HepG2 (cell line): ENCODE measurements around the gene SEMA6B. TPM values are rescaled to one million over a fixed set of nuclear protein-coding genes. Genes with fewer than 3 reads are reported as not detected.

Experiments
- ISX ChIP-seq: sonication (generic); formaldehyde crosslinking; conservative IDR thresholded peaks from 2 replicates; pipeline ENCODE4 v1.5.0; 2020; ENCODE audit warnings: missing genetic modification reagents
- NFE2 ChIP-seq: sonication (generic); formaldehyde crosslinking; IDR thresholded peaks from 2 replicates; pipeline ENCODE4 v1.4.0; 2020; ENCODE audit warnings: missing genetic modification reagents
- PTBP1 ChIP-seq: fragments of 200-400 bp; formaldehyde crosslinking; IDR thresholded peaks from 2 replicates; pipeline ENCODE4 v1.6.1; 2018; ENCODE audit warnings: low read length, low read depth; ENCODE audit not compliant: poor library complexity, severe bottlenecking
- RXRB ChIP-seq: IDR thresholded peaks from 2 replicates; pipeline ENCODE4 v1.6.1; 2016; ENCODE audit warnings: borderline replicate concordance, missing genetic modification reagents, missing compliant biosample characterization
- SALL2 ChIP-seq: sonication (generic); formaldehyde crosslinking; IDR thresholded peaks from 2 replicates; pipeline ENCODE4 v1.8.1; 2023; ENCODE audit warnings: mild to moderate bottlenecking, missing genetic modification reagents, inconsistent platforms
- TBP ChIP-seq: sonication (generic); formaldehyde crosslinking; IDR thresholded peaks from 2 replicates; pipeline ENCODE4 v1.5.0; 2020; ENCODE audit warnings: missing genetic modification reagents
- TOE1 ChIP-seq: sonication (generic); formaldehyde crosslinking; IDR thresholded peaks from 2 replicates; pipeline ENCODE4 v1.4.0; 2020; ENCODE audit warnings: mild to moderate bottlenecking, missing genetic modification reagents
- ZBTB4 ChIP-seq: sonication (generic); formaldehyde crosslinking; IDR thresholded peaks from 2 replicates; pipeline ENCODE4 v1.4.0; 2020; ENCODE audit warnings: missing genetic modification reagents, mild to moderate bottlenecking, borderline replicate concordance
- ZNF124 ChIP-seq: sonication (generic); formaldehyde crosslinking; IDR thresholded peaks from 2 replicates; pipeline ENCODE4 v1.4.0; 2020; ENCODE audit warnings: missing genetic modification reagents
- ZNF207 ChIP-seq: fragments of 450-650 bp; IDR thresholded peaks from 2 replicates; pipeline ENCODE4 v1.6.1; 2016; ENCODE audit warnings: antibody characterized with exemption, borderline replicate concordance
- ZNF230 ChIP-seq: sonication (generic); formaldehyde crosslinking; IDR thresholded peaks from 2 replicates; pipeline ENCODE4 v1.4.0; 2020; ENCODE audit warnings: mild to moderate bottlenecking, missing genetic modification reagents
- ZNF30 ChIP-seq: sonication (generic); formaldehyde crosslinking; IDR thresholded peaks from 2 replicates; pipeline ENCODE4 v1.5.0; 2020; ENCODE audit warnings: mild to moderate bottlenecking, missing genetic modification reagents
- ZNF552 ChIP-seq: sonication (generic); formaldehyde crosslinking; IDR thresholded peaks from 2 replicates; pipeline ENCODE4 v1.9.0; 2022; ENCODE audit warnings: missing genetic modification reagents, mild to moderate bottlenecking, borderline replicate concordance
- ZNF670 ChIP-seq: sonication (generic); formaldehyde crosslinking; IDR thresholded peaks from 2 replicates; pipeline ENCODE4 v1.8.0; 2022; ENCODE audit warnings: mild to moderate bottlenecking, missing genetic modification reagents, borderline replicate concordance
- ZNF713 ChIP-seq: sonication (generic); formaldehyde crosslinking; IDR thresholded peaks from 2 replicates; pipeline ENCODE4 v1.4.0; 2020; ENCODE audit warnings: mild to moderate bottlenecking, missing genetic modification reagents
- polyA plus RNA-seq, 8 experiments: library from polyadenylated mRNA; depleted of rRNA in 3 of 8; stranded (reverse) in 7 of 8; unstranded in 1 of 8; fragments of >200 nt; fragmentation: Illumina TruSeq in 4 of 8; extraction: Trizol in 4 of 8; gene quantifications; 2 replicates each; pipeline versions ENCODE4 v1.2.1 to v1.2.3, GENCODE V29; 2011 to 2016; ENCODE audit warnings: low read depth in 4 of 8, missing spikeins in 1 of 8, mixed read lengths in 1 of 8; ENCODE audit not compliant: insufficient read depth in 1 of 8
- total RNA-seq, 5 experiments: library from RNA; depleted of rRNA; stranded (reverse); fragments of >200 nt; fragmentation: Illumina TruSeq; extraction: Trizol; gene quantifications; 2 replicates each; pipeline ENCODE4 v1.2.3, GENCODE V29; 2016; ENCODE audit warnings: low read depth in 1 of 5
- TF ChIP-seq, protein P1 (sequence below): sonication (generic); formaldehyde crosslinking; IDR thresholded peaks from 2 replicates; pipeline ENCODE4 v1.4.0; 2020; ENCODE audit warnings: missing genetic modification reagents
- TF ChIP-seq, protein P2 (sequence below): IDR thresholded peaks from 2 replicates; pipeline ENCODE4 v1.6.1; 2016; ENCODE audit warnings: mild to moderate bottlenecking, missing biosample characterization, missing genetic modification reagents

The SEMA6B gene
- total and polyA plus RNA-seq, 2 of the 13 experiments (the other 11 are each of a cell fraction or from before 2014, with no cell fraction given) = 45.5 to 67.1 TPM

DNA sequence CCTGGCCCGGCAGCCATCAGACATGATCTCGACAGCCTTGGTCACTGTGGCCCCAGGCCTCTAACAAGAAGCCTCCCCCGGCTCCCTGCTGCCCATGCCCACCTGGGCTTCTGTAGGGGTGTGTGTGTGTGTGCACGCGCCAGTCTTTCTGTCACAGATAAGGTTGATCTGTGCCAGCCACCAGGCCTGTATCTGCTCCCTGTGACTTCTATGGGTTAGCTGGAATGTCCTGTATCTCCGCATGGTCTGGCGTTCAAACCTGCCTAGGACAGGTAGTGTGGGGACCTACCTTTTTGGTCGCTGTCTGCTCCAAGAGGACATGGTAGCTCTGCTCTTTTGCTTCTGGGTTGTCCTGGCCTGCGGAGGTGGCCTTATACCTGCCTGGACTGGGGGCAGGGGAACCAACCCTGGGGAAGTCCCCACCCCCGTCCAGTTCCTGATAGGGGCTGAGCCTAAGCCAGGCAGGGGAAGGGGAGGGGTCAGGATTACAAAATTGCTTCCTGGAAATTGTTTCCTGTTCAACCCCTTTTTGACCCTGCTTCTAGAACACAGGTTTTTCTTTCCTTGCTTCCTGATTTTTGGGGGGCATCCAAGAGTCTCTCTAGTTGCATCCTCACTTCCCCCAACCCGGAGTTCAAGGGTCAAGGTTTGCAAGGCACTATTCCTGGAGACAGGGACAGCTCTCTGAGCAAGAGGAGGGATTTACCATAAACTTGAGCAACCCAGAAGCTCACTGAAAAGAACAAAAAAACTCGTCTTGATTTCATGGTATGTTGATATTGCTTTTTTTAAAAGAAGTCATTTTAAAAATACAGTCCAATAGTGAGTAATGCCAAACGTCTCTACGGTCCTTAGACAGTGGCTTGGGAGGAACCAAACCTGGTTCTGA lies 19.5 kb downstream of the SEMA6B start, which contains the start of gene LRG1 (continued):
- TF ChIP-seq ZBTB4 (CRISPR knock-in tag) (no peak), RXRB (CRISPR knock-in tag) (peak; percentile 81), NFE2 (no peak), ZNF713 (CRISPR knock-in tag) (no peak), SALL2 (CRISPR knock-in tag) (no peak), ZNF552 (CRISPR knock-in tag) (no peak), TBP (CRISPR knock-in tag) (no peak), ZNF670 (CRISPR knock-in tag) (0 out of 2 replicates have a peak, but pooled peaks have one; percentile 24), PTBP1 (no peak), ZNF207 (no peak), ISX (CRISPR knock-in tag) (no peak), ZNF30 (CRISPR knock-in tag) (no peak), ZNF124 (CRISPR knock-in tag) (0 out of 2 replicates have a peak, but pooled peaks have one; percentile 23), ZNF230 (CRISPR knock-in tag) (no peak), TOE1 (CRISPR knock-in tag) (no peak)
- TF ChIP-seq, protein P1, sequence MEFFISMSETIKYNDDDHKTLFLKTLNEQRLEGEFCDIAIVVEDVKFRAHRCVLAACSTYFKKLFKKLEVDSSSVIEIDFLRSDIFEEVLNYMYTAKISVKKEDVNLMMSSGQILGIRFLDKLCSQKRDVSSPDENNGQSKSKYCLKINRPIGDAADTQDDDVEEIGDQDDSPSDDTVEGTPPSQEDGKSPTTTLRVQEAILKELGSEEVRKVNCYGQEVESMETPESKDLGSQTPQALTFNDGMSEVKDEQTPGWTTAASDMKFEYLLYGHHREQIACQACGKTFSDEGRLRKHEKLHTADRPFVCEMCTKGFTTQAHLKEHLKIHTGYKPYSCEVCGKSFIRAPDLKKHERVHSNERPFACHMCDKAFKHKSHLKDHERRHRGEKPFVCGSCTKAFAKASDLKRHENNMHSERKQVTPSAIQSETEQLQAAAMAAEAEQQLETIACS (CRISPR knock-in tag) = no peak
- TF ChIP-seq, protein P2, sequence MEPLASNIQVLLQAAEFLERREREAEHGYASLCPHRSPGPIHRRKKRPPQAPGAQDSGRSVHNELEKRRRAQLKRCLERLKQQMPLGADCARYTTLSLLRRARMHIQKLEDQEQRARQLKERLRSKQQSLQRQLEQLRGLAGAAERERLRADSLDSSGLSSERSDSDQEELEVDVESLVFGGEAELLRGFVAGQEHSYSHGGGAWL (CRISPR knock-in tag) = 0 out of 2 replicates have a peak, but pooled peaks have one; percentile 31
